ENCODE results near the gene NIF3L1. TPM values are rescaled to one million over a fixed set of nuclear protein-coding genes. Genes with fewer than 3 reads are reported as not detected.

NIF3L1 gene
- total and polyA plus RNA-seq, 2 of the 13 experiments (the other 11 are each of a cell fraction or from before 2014, with no cell fraction given): 67.9 to 75.2 TPM

DNA sequence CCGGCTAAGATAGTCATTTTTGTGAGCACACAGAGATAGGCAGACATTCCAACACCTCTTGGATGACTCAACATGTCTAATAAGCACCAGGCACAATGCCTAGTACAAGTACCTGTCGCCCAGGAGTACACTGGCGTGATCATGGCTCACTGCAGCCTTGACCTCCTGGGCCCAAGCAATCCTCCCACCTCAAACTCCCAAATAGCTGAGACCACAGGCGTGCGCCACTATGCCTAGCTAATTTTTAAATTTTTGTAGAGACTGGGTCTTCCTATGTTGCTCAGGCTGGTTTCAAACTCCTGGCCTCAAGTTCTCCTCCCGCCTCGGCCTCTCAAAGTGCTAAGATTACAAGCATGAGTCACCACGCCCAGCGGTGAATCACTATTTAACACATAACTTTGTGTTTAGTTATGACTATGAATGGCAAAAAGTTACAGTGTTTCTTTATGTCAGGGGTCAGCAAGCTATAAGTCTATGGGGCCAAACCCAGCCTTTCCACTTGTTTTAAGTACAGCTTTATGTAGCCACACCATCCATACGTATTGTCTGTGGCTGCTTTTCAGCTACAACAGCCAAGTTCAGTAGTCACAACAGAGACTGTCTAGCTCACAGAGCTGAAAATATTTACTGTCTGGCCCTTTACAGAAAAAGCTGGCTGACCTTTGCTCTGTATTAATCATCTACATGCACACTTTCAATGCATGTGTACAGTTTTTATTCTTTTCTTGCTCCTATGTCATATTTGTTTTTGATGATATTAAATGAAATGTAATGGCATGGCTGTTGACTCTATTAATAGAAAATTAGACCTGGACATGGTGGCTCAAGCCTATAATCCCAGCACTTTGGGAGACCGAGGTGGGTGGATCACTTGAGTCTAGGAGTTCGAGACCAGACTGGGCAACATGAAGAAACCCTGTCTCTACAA lies 55.6 kb downstream of the NIF3L1 start (continued):
- TF ChIP-seq, protein P1, sequence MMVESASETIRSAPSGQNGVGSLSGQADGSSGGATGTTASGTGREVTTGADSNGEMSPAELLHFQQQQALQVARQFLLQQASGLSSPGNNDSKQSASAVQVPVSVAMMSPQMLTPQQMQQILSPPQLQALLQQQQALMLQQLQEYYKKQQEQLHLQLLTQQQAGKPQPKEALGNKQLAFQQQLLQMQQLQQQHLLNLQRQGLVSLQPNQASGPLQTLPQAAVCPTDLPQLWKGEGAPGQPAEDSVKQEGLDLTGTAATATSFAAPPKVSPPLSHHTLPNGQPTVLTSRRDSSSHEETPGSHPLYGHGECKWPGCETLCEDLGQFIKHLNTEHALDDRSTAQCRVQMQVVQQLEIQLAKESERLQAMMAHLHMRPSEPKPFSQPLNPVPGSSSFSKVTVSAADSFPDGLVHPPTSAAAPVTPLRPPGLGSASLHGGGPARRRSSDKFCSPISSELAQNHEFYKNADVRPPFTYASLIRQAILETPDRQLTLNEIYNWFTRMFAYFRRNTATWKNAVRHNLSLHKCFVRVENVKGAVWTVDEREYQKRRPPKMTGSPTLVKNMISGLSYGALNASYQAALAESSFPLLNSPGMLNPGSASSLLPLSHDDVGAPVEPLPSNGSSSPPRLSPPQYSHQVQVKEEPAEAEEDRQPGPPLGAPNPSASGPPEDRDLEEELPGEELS (CRISPR knock-in tag; IDR thresholded peaks at IDR 0.05): peak; percentile 28; the same call in 1 of the 2 replicates
- TF ChIP-seq ZNF24 (IDR thresholded peaks at IDR 0.05) (no peak), GATAD1 (CRISPR knock-in tag; IDR thresholded peaks at IDR 0.05) (no peak), ZNF446 (CRISPR knock-in tag; IDR thresholded peaks at IDR 0.05) (no peak), ZNF34 (CRISPR knock-in tag; IDR thresholded peaks at IDR 0.05; ENCODE audit: borderline replicate concordance) (no peak), ZNF75D (CRISPR knock-in tag; IDR thresholded peaks at IDR 0.05; ENCODE audit: borderline replicate concordance) (no peak), ZBTB38 (CRISPR knock-in tag; IDR thresholded peaks at IDR 0.05) (peak; percentile 48; the same call in 1 of the 2 replicates), SOX6 (IDR thresholded peaks at IDR 0.05) (no peak), SOX6 (CRISPR knock-in tag; IDR thresholded peaks at IDR 0.05) (peak; percentile 66), ZNF292 (CRISPR knock-in tag; IDR thresholded peaks at IDR 0.05; ENCODE audit: borderline replicate concordance, low read depth) (no peak), ZNF747 (CRISPR knock-in tag; IDR thresholded peaks at IDR 0.05; ENCODE audit: borderline replicate concordance) (no peak), MED13 (CRISPR knock-in tag; IDR thresholded peaks at IDR 0.05) (no peak), MLLT10 (CRISPR knock-in tag; IDR thresholded peaks at IDR 0.05) (no peak), ZNF678 (CRISPR knock-in tag; IDR thresholded peaks at IDR 0.05) (no peak), EHMT2 (IDR thresholded peaks at IDR 0.05; ENCODE audit: borderline replicate concordance, low read depth, low read length) (no peak), FOXP1 (IDR thresholded peaks at IDR 0.05) (no peak), FOXP1 (CRISPR knock-in tag; IDR thresholded peaks at IDR 0.05) (peak; percentile 54), TBX3 (IDR thresholded peaks at IDR 0.05; ENCODE audit: borderline replicate concordance) (0 out of 2 replicates have a peak, but pooled peaks have one; percentile 22), ZEB1 (IDR thresholded peaks at IDR 0.05; ENCODE audit: insufficient replicate concordance, low read depth) (no peak), ZNF639 (CRISPR knock-in tag; conservative IDR thresholded peaks at IDR 0.05) (no peak), RXRA (CRISPR knock-in tag; IDR thresholded peaks at IDR 0.05) (peak; percentile 37; the same call in 1 of the 2 replicates), NCOR1 (IDR thresholded peaks at IDR 0.05; ENCODE audit: borderline replicate concordance, low read length) (peak; percentile 86; the same call in 1 of the 2 replicates), ZNF724P (CRISPR knock-in tag; IDR thresholded peaks at IDR 0.05; ENCODE audit: borderline replicate concordance) (0 out of 2 replicates have a peak, but pooled peaks have one; percentile 34)
- TF ChIP-seq, protein P2, sequence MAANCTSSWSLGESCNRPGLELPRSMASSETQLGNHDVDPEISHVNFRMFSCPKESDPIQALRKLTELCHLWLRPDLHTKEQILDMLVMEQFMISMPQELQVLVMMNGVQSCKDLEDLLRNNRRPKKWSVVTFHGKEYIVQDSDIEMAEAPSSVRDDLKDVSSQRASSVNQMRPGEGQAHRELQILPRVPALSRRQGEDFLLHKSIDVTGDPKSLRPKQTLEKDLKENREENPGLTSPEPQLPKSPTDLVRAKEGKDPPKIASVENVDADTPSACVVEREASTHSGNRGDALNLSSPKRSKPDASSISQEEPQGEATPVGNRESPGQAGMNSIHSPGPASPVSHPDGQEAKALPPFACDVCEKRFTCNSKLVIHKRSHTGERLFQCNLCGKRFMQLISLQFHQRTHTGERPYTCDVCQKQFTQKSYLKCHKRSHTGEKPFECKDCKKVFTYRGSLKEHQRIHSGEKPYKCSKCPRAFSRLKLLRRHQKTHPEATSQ (CRISPR knock-in tag; IDR thresholded peaks at IDR 0.05; ENCODE audit: borderline replicate concordance): no peak
- TF ChIP-seq, protein P3, sequence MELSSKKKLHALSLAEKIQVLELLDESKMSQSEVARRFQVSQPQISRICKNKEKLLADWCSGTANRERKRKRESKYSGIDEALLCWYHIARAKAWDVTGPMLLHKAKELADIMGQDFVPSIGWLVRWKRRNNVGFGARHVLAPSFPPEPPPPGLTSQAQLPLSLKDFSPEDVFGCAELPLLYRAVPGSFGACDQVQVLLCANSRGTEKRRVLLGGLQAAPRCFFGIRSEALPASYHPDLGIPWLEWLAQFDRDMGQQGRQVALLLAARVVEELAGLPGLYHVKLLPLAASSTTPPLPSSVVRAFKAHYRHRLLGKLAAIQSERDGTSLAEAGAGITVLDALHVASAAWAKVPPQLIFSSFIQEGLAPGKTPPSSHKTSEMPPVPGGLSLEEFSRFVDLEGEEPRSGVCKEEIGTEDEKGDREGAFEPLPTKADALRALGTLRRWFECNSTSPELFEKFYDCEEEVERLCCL (CRISPR knock-in tag; IDR thresholded peaks at IDR 0.05; ENCODE audit: borderline replicate concordance): no peak
